ENCODE data around the gene PPFIA3.

PPFIA3 gene

GRCh38 chr19:49196527-49197240 lies 77.3 kb downstream of the PPFIA3 start:
- H3K4me3 Mint-ChIP-seq, result no peak overlapping the region
- no peak overlapping the region for H3K27ac Mint-ChIP-seq
- H3K36me3 Mint-ChIP-seq (ENCODE audit: low read depth), result peaks cover 34% of the 10 kb centered on the region
- no peaks in the 10 kb centered on the region for H3K4me1 Mint-ChIP-seq
- H3K27me3 Mint-ChIP-seq (ENCODE audit: low read depth), result no peaks in the 10 kb centered on the region
- no peak for TF ChIP-seq CTCF (IDR thresholded peaks at IDR 0.05; ENCODE audit: unreplicated experiment in 3 of 3)
- H3K9me3 Mint-ChIP-seq, result no peaks in the 10 kb centered on the region

GRCh38 chr19:49200238-49200862 lies 81.0 kb downstream of the PPFIA3 start:
- TF ChIP-seq CTCF (IDR thresholded peaks at IDR 0.05; ENCODE audit: unreplicated experiment in 3 of 3), result no peak
- H3K36me3 Mint-ChIP-seq (ENCODE audit: low read depth), result peaks cover 42% of the 10 kb centered on the region
- no peaks in the 10 kb centered on the region for H3K27me3 Mint-ChIP-seq (ENCODE audit: low read depth)
- H3K4me3 Mint-ChIP-seq, result no peak overlapping the region
- H3K4me1 Mint-ChIP-seq, result no peaks in the 10 kb centered on the region
- H3K9me3 Mint-ChIP-seq, result no peaks in the 10 kb centered on the region
- no peak overlapping the region for H3K27ac Mint-ChIP-seq

Data from nephron (organoid).